ENCODE data around the gene RFX6.

- no peak for TF ChIP-seq CTCF (IDR thresholded peaks at IDR 0.05 in 4 of 5, conservative IDR thresholded peaks at IDR 0.05 in 1 of 5)
- TF ChIP-seq POLR2A (IDR thresholded peaks at IDR 0.05) = no peak
These were observed 19.0 kb upstream of the RFX6 start for GRCh38 chr6:116858060-116858459.

Data from gastrocnemius medialis (tissue), 4 donors.